Caco-2 (cell line): ENCODE measurements around the gene TIRAP. TPM values are rescaled to one million over a fixed set of nuclear protein-coding genes. Genes with fewer than 3 reads are reported as not detected.

Experiments used
- BruUV-seq: library from RNA; stranded (reverse); fragments of 400-500 nt; replicated peaks from 2 replicates; lab custom pipeline; 2021; lab: Mats Ljungman, UMichigan
- CTCF ChIA-PET: fragments of 300-600 bp; sonication (Branson Sonifier 250); formaldehyde crosslinking; loops from one replicate; lab custom pipeline; 2022; ENCODE audit warnings: antibody characterized with exemption; lab: Charles Lee
- POLR2A ChIA-PET: fragments of 300-600 bp; sonication (Branson Sonifier 250); formaldehyde crosslinking; loops from one replicate; lab custom pipeline; 2022; ENCODE audit warnings: antibody characterized with exemption; lab: Charles Lee
- DNase-seq, 2 experiments: peaks; one replicate each; pipeline versions ENCODE4 v3.0.0 to v3.0.0-alpha.2; 2020 to 2022
- H3K27me3 ChIP-seq: replicated peaks from 2 replicates; pipeline ENCODE4 v1.6.0; 2011; ENCODE audit warnings: low read length; ENCODE audit not compliant: control insufficient read depth, insufficient read depth
- H3K36me3 ChIP-seq: 2 replicates; pipeline ENCODE4 v1.5.1; 2011; ENCODE audit warnings: low read length; ENCODE audit not compliant: control insufficient read depth, insufficient read depth
- H3K4me1 ChIP-seq: fragments of 250-450 bp; sonication (Bioruptor Pico); 2 replicates; pipeline ENCODE4 v1.5.1; 2020; ENCODE audit warnings: mild to moderate bottlenecking
- H3K4me3 ChIP-seq: 2 replicates; pipeline ENCODE4 v1.5.1; 2011; ENCODE audit warnings: low read depth, mild to moderate bottlenecking, control low read depth, low read length
- H3K9me3 ChIP-seq: fragments of 250-450 bp; sonication (Bioruptor Pico); 2 replicates; pipeline ENCODE4 v1.5.1; 2020; ENCODE audit warnings: mild to moderate bottlenecking, moderate library complexity
- H3K27ac Mint-ChIP-seq: one replicate; pipeline ENCODE4 v1.8.0; 2022; ENCODE audit warnings: mixed read lengths; ENCODE audit not compliant: unreplicated experiment
- H3K27me3 Mint-ChIP-seq: one replicate; pipeline ENCODE4 v1.8.0; 2022; ENCODE audit warnings: mixed read lengths; ENCODE audit not compliant: insufficient read depth, unreplicated experiment
- H3K36me3 Mint-ChIP-seq: one replicate; pipeline ENCODE4 v1.8.0; 2022; ENCODE audit warnings: mild to moderate bottlenecking, mixed read lengths; ENCODE audit not compliant: insufficient read depth, unreplicated experiment
- H3K4me1 Mint-ChIP-seq: one replicate; pipeline ENCODE4 v1.8.0; 2022; ENCODE audit warnings: low read depth, mixed read lengths; ENCODE audit not compliant: unreplicated experiment
- H3K4me3 Mint-ChIP-seq: one replicate; pipeline ENCODE4 v1.8.0; 2022; ENCODE audit warnings: mild to moderate bottlenecking, moderate library complexity, mixed read lengths; ENCODE audit not compliant: unreplicated experiment
- H3K9me3 Mint-ChIP-seq: one replicate; pipeline ENCODE4 v1.8.0; 2022; ENCODE audit warnings: mixed read lengths; ENCODE audit not compliant: unreplicated experiment
- CTCF ChIP-seq, 2 experiments: fragments of 200-600 bp in 1 of 2; IDR thresholded peaks; 1 replicate in 1 of 2; 2 replicates in 1 of 2; pipeline versions ENCODE4 v1.5.1 to v1.8.0; 2011 to 2022; ENCODE audit warnings: antibody characterized with exemption in 1 of 2, control low read depth in 1 of 2, inconsistent platforms in 1 of 2, low read depth in 1 of 2, low read length in 1 of 2, mild to moderate bottlenecking in 1 of 2, moderate library complexity in 1 of 2; ENCODE audit not compliant: insufficient read depth in 1 of 2, severe bottlenecking in 1 of 2, unreplicated experiment in 1 of 2
- intact Hi-C: fragments of 100-400 bp; cut with micrococcal nuclease; formaldehyde crosslinking; loops from one replicate; pipeline ENCODE4 v1.10.0; 2022; ENCODE audit not compliant: unreplicated experiment
- total RNA-seq: library from RNA; stranded (reverse); gene quantifications from 2 replicates; pipeline ENCODE4 v1.2.3, GENCODE V29; 2022

Gene TIRAP
- total RNA-seq, 1 experiment from 2014 or later, result 25.1 TPM

GRCh38 chr11:126328938-126329643 is 46.2 kb downstream of the TIRAP start:
- H3K4me3 ChIP-seq, result no peak overlapping the region
- H3K4me1 Mint-ChIP-seq, result peaks cover 11% of the 10 kb centered on the region
- ChIA-PET CTCF (interaction anchor here (1.5 kb wide), 1 partner anchor 19 kb away, joined by 4 read pairs; no protein-coding TSS in a partner anchor), POLR2A (no interaction called here)
- no peaks in the 10 kb centered on the region for H3K27me3 Mint-ChIP-seq
- no peak overlapping the region for H3K27ac Mint-ChIP-seq
- no TSS peak for BruUV-seq
- DNase-seq, result no peak
- H3K9me3 Mint-ChIP-seq, result no peaks in the 10 kb centered on the region
- no peak for TF ChIP-seq CTCF (IDR thresholded peaks at IDR 0.05; ENCODE audit: insufficient read depth in 1 of 2, low read depth in 1 of 2, low read length in 1 of 2, severe bottlenecking in 1 of 2, unreplicated experiment in 1 of 2)
- H3K4me3 Mint-ChIP-seq, result no peak overlapping the region
- intact Hi-C loops, result no loop called here
- peaks cover 6% of the 10 kb centered on the region; the same call in 1 of the 2 replicates for H3K4me1 ChIP-seq
- H3K27me3 ChIP-seq, result no peaks in the 10 kb centered on the region
- H3K9me3 ChIP-seq, result no peaks in the 10 kb centered on the region
- peaks cover 5% of the 10 kb centered on the region for H3K36me3 Mint-ChIP-seq
- peaks cover 1% of the 10 kb centered on the region; the same call in 1 of the 2 replicates for H3K36me3 ChIP-seq

GRCh38 chr11:126329644-126330211 is 46.8 kb downstream of the TIRAP start:
- Histone ChIP-seq H3K4me1 (peaks cover 6% of the 10 kb centered on the region; the same call in 1 of the 2 replicates), H3K36me3 (peaks cover 1% of the 10 kb centered on the region; the same call in 1 of the 2 replicates), H3K4me3 (no peak overlapping the region), H3K27me3 (no peaks in the 10 kb centered on the region), H3K9me3 (no peaks in the 10 kb centered on the region)
- ChIA-PET CTCF (interaction anchor here (1.5 kb wide), 1 partner anchor 19 kb away, joined by 4 read pairs; no protein-coding TSS in a partner anchor), POLR2A (no interaction called here)
- intact Hi-C loops, result no loop called here
- Mint-ChIP-seq H3K4me1 (peaks cover 11% of the 10 kb centered on the region), H3K36me3 (peaks cover 5% of the 10 kb centered on the region), H3K27me3 (no peaks in the 10 kb centered on the region), H3K9me3 (no peaks in the 10 kb centered on the region), H3K27ac (no peak overlapping the region), H3K4me3 (no peak overlapping the region)
- no peak for DNase-seq
- no peak for TF ChIP-seq CTCF (IDR thresholded peaks at IDR 0.05; ENCODE audit: insufficient read depth in 1 of 2, low read depth in 1 of 2, low read length in 1 of 2, severe bottlenecking in 1 of 2, unreplicated experiment in 1 of 2)
- no TSS peak for BruUV-seq

- H3K36me3 ChIP-seq, result peaks cover 1% of the 10 kb centered on the region; the same call in 1 of the 2 replicates
- no peaks in the 10 kb centered on the region for H3K9me3 ChIP-seq
- no TSS peak for BruUV-seq
- no peaks in the 10 kb centered on the region for H3K27me3 Mint-ChIP-seq
- H3K4me3 Mint-ChIP-seq, result no peak overlapping the region
- H3K27me3 ChIP-seq, result no peaks in the 10 kb centered on the region
- H3K36me3 Mint-ChIP-seq, result peaks cover 5% of the 10 kb centered on the region
- peaks cover 6% of the 10 kb centered on the region; the same call in 1 of the 2 replicates for H3K4me1 ChIP-seq
- intact Hi-C loops, result no loop called here
- H3K27ac Mint-ChIP-seq, result no peak overlapping the region
- TF ChIP-seq CTCF (IDR thresholded peaks at IDR 0.05; ENCODE audit: insufficient read depth in 1 of 2, low read depth in 1 of 2, low read length in 1 of 2, severe bottlenecking in 1 of 2, unreplicated experiment in 1 of 2), result no peak
- H3K9me3 Mint-ChIP-seq, result no peaks in the 10 kb centered on the region
- ChIA-PET CTCF (no interaction called here), POLR2A (no interaction called here)
- no peak overlapping the region for H3K4me3 ChIP-seq
- peaks cover 11% of the 10 kb centered on the region for H3K4me1 Mint-ChIP-seq
- DNase-seq, result no peak
Observed at GRCh38 chr11:126331286-126331685, 48.4 kb downstream of the TIRAP start.
